NB4 (cell line): ENCODE data around the gene CDK18.

ENCODE experiments used
- MAX ChIP-seq: IDR thresholded peaks from 2 replicates; pipeline ENCODE4 v1.6.1; 2011; ENCODE audit warnings: low read depth, low read length
- MYC ChIP-seq: IDR thresholded peaks from 2 replicates; pipeline ENCODE4 v1.6.1; 2011; ENCODE audit warnings: low read depth, low read length
- POLR2A ChIP-seq: IDR thresholded peaks from 2 replicates; pipeline ENCODE4 v1.6.1; 2011; ENCODE audit warnings: mild to moderate bottlenecking; ENCODE audit not compliant: insufficient read length; ENCODE audit errors: extremely low read depth
- TF ChIP-seq, protein P1 (sequence below): IDR thresholded peaks from one replicate; pipeline ENCODE4 v1.5.1; 2012; ENCODE audit warnings: low read depth, low read length

GRCh38 chr1:205518661-205519540 lies 14.4 kb downstream of the CDK18 start:
- TF ChIP-seq, protein P1, sequence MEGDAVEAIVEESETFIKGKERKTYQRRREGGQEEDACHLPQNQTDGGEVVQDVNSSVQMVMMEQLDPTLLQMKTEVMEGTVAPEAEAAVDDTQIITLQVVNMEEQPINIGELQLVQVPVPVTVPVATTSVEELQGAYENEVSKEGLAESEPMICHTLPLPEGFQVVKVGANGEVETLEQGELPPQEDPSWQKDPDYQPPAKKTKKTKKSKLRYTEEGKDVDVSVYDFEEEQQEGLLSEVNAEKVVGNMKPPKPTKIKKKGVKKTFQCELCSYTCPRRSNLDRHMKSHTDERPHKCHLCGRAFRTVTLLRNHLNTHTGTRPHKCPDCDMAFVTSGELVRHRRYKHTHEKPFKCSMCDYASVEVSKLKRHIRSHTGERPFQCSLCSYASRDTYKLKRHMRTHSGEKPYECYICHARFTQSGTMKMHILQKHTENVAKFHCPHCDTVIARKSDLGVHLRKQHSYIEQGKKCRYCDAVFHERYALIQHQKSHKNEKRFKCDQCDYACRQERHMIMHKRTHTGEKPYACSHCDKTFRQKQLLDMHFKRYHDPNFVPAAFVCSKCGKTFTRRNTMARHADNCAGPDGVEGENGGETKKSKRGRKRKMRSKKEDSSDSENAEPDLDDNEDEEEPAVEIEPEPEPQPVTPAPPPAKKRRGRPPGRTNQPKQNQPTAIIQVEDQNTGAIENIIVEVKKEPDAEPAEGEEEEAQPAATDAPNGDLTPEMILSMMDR: no peak
- TF ChIP-seq MYC (no peak), POLR2A (no peak), MAX (no peak)
